ENCODE measurements around the gene VPS35.
A peak's percentile ranks its signal among the peaks of the same experiment; 100 is the strongest.
"Not testable (repeated sequence)": the region's sequence is repeated elsewhere in the genome, so short reads cannot be mapped to it uniquely, and the experiment has no call there.

VPS35 gene

GRCh38 chr16:46687486-46687885 is 1.5 kb downstream of the VPS35 start:
- TF ChIP-seq POLR2AphosphoS5 (IDR thresholded peaks at IDR 0.05; ENCODE audit: low read depth, low read length) (no peak), PAX5 (IDR thresholded peaks at IDR 0.05; ENCODE audit: insufficient read depth, low read length, severe bottlenecking) (no peak), POLR2A (IDR thresholded peaks at IDR 0.05; ENCODE audit: low read depth, low read length) (no peak), SPI1 (IDR thresholded peaks at IDR 0.05; ENCODE audit: low read depth, low read length) (no peak), POU2F2 (IDR thresholded peaks at IDR 0.05; ENCODE audit: low read depth, low read length) (no peak), TAF1 (IDR thresholded peaks at IDR 0.05; ENCODE audit: low read depth, low read length) (no peak)
- FAIRE-seq (no peak), DNase-seq (ENCODE audit: insufficient read length, low spot score) (no peak)

DNA sequence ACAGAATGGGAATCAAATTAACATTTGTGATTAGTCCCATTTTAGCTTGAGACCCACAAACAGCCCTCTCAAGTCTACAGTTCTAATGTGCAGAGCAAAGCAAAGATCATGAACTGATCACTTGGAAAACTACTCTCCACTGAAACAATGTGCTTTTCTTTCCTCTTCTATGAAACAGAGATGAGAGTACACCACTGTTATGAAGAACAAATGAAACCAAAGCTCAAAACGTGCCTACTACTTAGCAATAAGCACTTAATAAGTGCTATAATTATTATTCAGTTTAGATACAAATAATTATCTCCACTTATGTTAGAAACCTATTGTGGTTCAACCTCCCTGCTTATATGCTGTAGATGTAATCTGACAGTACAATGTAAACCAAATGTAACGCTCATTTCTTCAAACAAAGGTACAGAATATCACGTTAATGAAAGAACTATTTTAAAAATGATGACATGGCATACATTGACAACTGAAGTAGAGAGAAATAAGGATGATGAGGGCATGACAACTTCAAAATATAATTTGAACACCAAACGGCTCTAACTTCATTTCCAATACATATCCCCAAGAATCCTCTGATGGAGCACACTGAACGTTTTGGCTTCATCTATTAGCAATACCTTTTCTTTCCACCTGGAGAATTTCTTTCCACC is 2.0 kb downstream of the VPS35 start:
- DNase-seq (ENCODE audit: insufficient read length, low spot score) (no peak), FAIRE-seq (no peak)
- no peak for TF ChIP-seq PAX5 (IDR thresholded peaks at IDR 0.05; ENCODE audit: insufficient read depth, low read length, severe bottlenecking)
- TF ChIP-seq POU2F2 (IDR thresholded peaks at IDR 0.05; ENCODE audit: low read depth, low read length), result no peak
- no peak for TF ChIP-seq SPI1 (IDR thresholded peaks at IDR 0.05; ENCODE audit: low read depth, low read length)
- TF ChIP-seq POLR2AphosphoS5 (IDR thresholded peaks at IDR 0.05; ENCODE audit: low read depth, low read length), result no peak
- TF ChIP-seq TAF1 (IDR thresholded peaks at IDR 0.05; ENCODE audit: low read depth, low read length), result no peak

- FAIRE-seq; DNase-seq (ENCODE audit: insufficient read length, low spot score): not testable (repeated sequence)
These were observed 7.1 kb downstream of the VPS35 start for GRCh38 chr16:46681867-46682266.

GRCh38 chr16:46677943-46678342 is 11.0 kb downstream of the VPS35 start:
- not testable (repeated sequence) for DNase-seq (ENCODE audit: insufficient read length, low spot score); FAIRE-seq

DNA sequence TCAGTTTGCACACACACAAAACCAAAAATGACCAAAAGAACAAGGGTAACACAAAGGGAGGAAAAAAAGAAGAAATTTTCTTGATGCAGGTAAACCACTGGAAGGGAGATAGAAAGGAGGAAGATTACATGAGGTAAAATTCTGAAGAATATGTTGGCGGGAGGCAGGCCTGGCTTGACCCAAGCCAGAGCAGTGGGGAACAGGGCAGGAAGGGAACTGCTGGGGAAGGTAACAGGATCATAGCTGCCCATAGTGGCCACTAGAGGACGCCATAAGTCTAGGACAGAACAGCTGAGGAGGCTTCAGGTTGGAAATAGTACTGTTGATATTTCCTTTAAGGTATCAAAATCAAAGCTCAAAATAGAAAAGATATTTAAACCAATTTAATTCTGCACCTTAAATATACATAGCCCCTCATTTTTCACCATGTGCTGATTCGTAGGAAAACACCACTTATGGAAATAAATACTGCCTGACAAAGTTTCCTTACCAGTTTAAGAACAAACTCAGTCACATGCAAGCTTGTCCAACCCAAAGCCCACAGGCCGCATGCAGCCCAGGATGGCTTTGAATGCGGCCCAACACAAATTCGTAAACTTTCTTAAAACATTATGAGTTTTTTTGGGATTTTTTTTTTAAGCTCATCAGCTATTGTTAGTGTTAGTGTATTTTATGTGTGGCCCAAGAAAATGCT is 15.5 kb downstream of the VPS35 start:
- DNase-seq (ENCODE audit: insufficient read length, low spot score) (no peak), FAIRE-seq (peak; percentile 78)
- TF ChIP-seq TAF1 (IDR thresholded peaks at IDR 0.05; ENCODE audit: low read depth, low read length), result no peak
- TF ChIP-seq SPI1 (IDR thresholded peaks at IDR 0.05; ENCODE audit: low read depth, low read length), result peak; percentile 50

- FAIRE-seq (peak; percentile 33), DNase-seq (ENCODE audit: insufficient read length, low spot score) (no peak)
- TF ChIP-seq SPI1 (IDR thresholded peaks at IDR 0.05; ENCODE audit: low read depth, low read length) (no peak), POLR2A (IDR thresholded peaks at IDR 0.05; ENCODE audit: low read depth, low read length) (no peak), PAX5 (IDR thresholded peaks at IDR 0.05; ENCODE audit: insufficient read depth, low read length, severe bottlenecking) (no peak)
These were observed 26.9 kb downstream of the VPS35 start for GRCh38 chr16:46662123-46662522.

- TF ChIP-seq POLR2AphosphoS5 (IDR thresholded peaks at IDR 0.05; ENCODE audit: low read depth, low read length), result no peak
- no peak for TF ChIP-seq TAF1 (IDR thresholded peaks at IDR 0.05; ENCODE audit: low read depth, low read length)
- no peak for TF ChIP-seq POLR2A (IDR thresholded peaks at IDR 0.05; ENCODE audit: low read depth, low read length)
- TF ChIP-seq PAX5 (IDR thresholded peaks at IDR 0.05; ENCODE audit: insufficient read depth, low read length, severe bottlenecking), result peak; percentile 41
- TF ChIP-seq SPI1 (IDR thresholded peaks at IDR 0.05; ENCODE audit: low read depth, low read length), result peak; percentile 96
- TF ChIP-seq POU2F2 (IDR thresholded peaks at IDR 0.05; ENCODE audit: low read depth, low read length), result no peak
- FAIRE-seq (peak; percentile 85), DNase-seq (ENCODE audit: insufficient read length, low spot score) (peak; percentile 38)
These were observed 30.1 kb downstream of the VPS35 start for GRCh38 chr16:46658925-46659324.

DNA sequence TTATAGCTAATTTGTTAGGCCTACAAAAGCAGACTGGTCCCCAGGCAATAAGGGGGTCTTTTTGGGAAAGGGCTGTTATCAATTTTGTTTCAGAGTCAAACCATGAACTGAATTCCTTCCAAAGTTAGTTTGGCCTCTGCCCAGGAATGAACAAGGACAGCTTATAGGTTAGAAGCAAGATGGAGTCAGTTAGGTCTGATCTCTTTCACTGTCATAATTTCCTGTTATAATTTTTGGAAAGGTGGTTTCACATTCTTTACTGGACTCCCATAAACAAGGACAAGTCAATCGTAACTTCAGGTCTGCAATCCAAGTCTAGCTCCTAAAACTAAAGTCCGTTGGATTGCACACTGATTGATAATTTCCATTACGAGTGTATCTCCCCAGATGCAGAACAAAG is 37.7 kb downstream of the VPS35 start:
- TF ChIP-seq SPI1 (IDR thresholded peaks at IDR 0.05; ENCODE audit: low read depth, low read length), result no peak
- DNase-seq (ENCODE audit: insufficient read length, low spot score), result no peak
- no peak for FAIRE-seq

- TF ChIP-seq POU2F2 (IDR thresholded peaks at IDR 0.05; ENCODE audit: low read depth, low read length) (no peak), PAX5 (IDR thresholded peaks at IDR 0.05; ENCODE audit: insufficient read depth, low read length, severe bottlenecking) (no peak), POLR2A (IDR thresholded peaks at IDR 0.05; ENCODE audit: low read depth, low read length) (no peak), POLR2AphosphoS5 (IDR thresholded peaks at IDR 0.05; ENCODE audit: low read depth, low read length) (no peak), SPI1 (IDR thresholded peaks at IDR 0.05; ENCODE audit: low read depth, low read length) (no peak), TAF1 (IDR thresholded peaks at IDR 0.05; ENCODE audit: low read depth, low read length) (no peak)
- no peak for DNase-seq (ENCODE audit: insufficient read length, low spot score)
- no peak for FAIRE-seq
These were observed 38.7 kb downstream of the VPS35 start for GRCh38 chr16:46650254-46650623.

DNA sequence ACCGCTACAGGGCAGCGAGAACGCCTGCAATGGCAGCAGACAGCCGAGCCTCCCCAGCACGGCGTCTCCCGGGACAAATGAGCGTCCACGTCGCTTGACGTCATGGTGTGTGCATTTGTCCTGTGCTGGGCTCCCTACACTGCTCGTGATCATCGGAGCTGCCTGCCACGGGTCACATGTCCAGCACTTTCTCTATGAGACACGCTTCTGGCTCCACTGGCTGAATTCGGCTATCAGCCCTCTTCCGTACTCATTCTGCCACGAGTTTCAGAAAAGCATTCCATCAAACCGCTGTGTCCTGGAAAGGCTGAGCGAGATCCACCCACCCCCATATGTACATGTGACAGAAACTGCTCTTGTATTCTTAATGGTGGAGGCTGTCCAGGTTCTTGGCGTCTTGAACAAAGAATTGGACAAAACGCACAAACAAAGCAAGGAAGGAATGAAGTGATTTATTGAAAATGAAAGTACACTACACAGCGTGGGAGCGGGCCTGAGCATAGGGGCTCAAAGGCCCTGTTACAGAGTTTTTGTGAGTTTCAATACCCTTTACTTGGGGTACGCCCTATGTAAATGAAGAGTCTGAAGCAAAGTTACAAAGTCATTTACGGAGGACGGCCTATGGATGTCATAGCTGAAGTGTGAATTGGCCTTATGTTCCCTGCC is 39.3 kb downstream of the VPS35 start:
- FAIRE-seq (no peak), DNase-seq (ENCODE audit: insufficient read length, low spot score) (no peak)
- TF ChIP-seq SPI1 (IDR thresholded peaks at IDR 0.05; ENCODE audit: low read depth, low read length), result no peak
- no peak for TF ChIP-seq POLR2A (IDR thresholded peaks at IDR 0.05; ENCODE audit: low read depth, low read length)
- TF ChIP-seq POU2F2 (IDR thresholded peaks at IDR 0.05; ENCODE audit: low read depth, low read length), result no peak
- no peak for TF ChIP-seq POLR2AphosphoS5 (IDR thresholded peaks at IDR 0.05; ENCODE audit: low read depth, low read length)
- no peak for TF ChIP-seq TAF1 (IDR thresholded peaks at IDR 0.05; ENCODE audit: low read depth, low read length)
- TF ChIP-seq PAX5 (IDR thresholded peaks at IDR 0.05; ENCODE audit: insufficient read depth, low read length, severe bottlenecking), result no peak
